ENCODE measurements around the gene VDAC1. TPM values are rescaled to one million over a fixed set of nuclear protein-coding genes. Genes with fewer than 3 reads are reported as not detected.

Gene VDAC1
- polyA plus RNA-seq, 1 donor (not counting 4 experiments of a cell fraction or from before 2014, with no cell fraction given): 300 TPM

GRCh38 chr5:133950821-133951612 lies 53.8 kb downstream of the VDAC1 start:
- Histone ChIP-seq H3K27me3 (ENCODE audit: control insufficient read depth, extremely low read depth, insufficient read depth, low read length) (no peaks in the 10 kb centered on the region), H4K20me1 (ENCODE audit: control insufficient read depth, extremely low read depth, insufficient read depth, low read length) (no peaks in the 10 kb centered on the region), H3K4me1 (ENCODE audit: control insufficient read depth, extremely low read depth, insufficient read depth, low read length) (no peaks in the 10 kb centered on the region), H3K4me2 (ENCODE audit: control insufficient read depth, extremely low read depth, insufficient read depth, low read depth, low read length) (no peak overlapping the region), H3K9me3 (ENCODE audit: control insufficient read depth, low read depth, low read length) (no peaks in the 10 kb centered on the region), H3K4me3 (ENCODE audit: control insufficient read depth in 2 of 3, extremely low read depth in 1 of 3, insufficient read depth in 2 of 3, low read depth in 1 of 3, low read length in 3 of 3) (no peak overlapping the region), H3K36me3 (ENCODE audit: control insufficient read depth in 2 of 2, extremely low read depth in 1 of 2, insufficient read depth in 2 of 2, low read length in 2 of 2) (peaks cover 0 to 3% of the 10 kb centered on the region in 2 experiments), H2AFZ (ENCODE audit: control insufficient read depth, low read length) (no peak overlapping the region), H3K79me2 (ENCODE audit: control insufficient read depth, insufficient read depth, low read length) (no peaks in the 10 kb centered on the region), H3K27ac (ENCODE audit: control insufficient read depth, insufficient read depth, low read length) (no peak overlapping the region), H3K9me1 (ENCODE audit: control insufficient read depth, extremely low read depth, insufficient read depth, low read length) (no peaks in the 10 kb centered on the region), H3K9ac (ENCODE audit: control insufficient read depth, extremely low read depth, insufficient read depth, low read length) (no peak overlapping the region)
- FAIRE-seq (no peak), DNase-seq (ENCODE audit: low read depth, low spot score) (no peak)
- no peak for TF ChIP-seq EZH2 (IDR thresholded peaks at IDR 0.05; ENCODE audit: low read length)
- TF ChIP-seq CTCF (optimal IDR thresholded peaks at IDR 0.05 in 1 of 3, IDR thresholded peaks at IDR 0.05 in 1 of 3, conservative IDR thresholded peaks at IDR 0.05 in 1 of 3; ENCODE audit: extremely low read depth in 1 of 3, insufficient read depth in 2 of 3, low read length in 3 of 3): no peak
- dilution Hi-C loops (cut with MboI; ENCODE audit: extremely low pct_ligation_motif_present, low sequenced_read_pairs): no loop called here

- H3K4me3 ChIP-seq (ENCODE audit: control insufficient read depth in 2 of 3, extremely low read depth in 1 of 3, insufficient read depth in 2 of 3, low read depth in 1 of 3, low read length in 3 of 3): no peak overlapping the region
- no peak overlapping the region for H2AFZ ChIP-seq (ENCODE audit: control insufficient read depth, low read length)
- dilution Hi-C loops (cut with MboI; ENCODE audit: extremely low pct_ligation_motif_present, low sequenced_read_pairs): no loop called here
- H3K9me3 ChIP-seq (ENCODE audit: control insufficient read depth, low read depth, low read length): no peaks in the 10 kb centered on the region
- no peaks in the 10 kb centered on the region for H3K27me3 ChIP-seq (ENCODE audit: control insufficient read depth, extremely low read depth, insufficient read depth, low read length)
- H4K20me1 ChIP-seq (ENCODE audit: control insufficient read depth, extremely low read depth, insufficient read depth, low read length): no peaks in the 10 kb centered on the region
- H3K9ac ChIP-seq (ENCODE audit: control insufficient read depth, extremely low read depth, insufficient read depth, low read length): no peak overlapping the region
- no peak overlapping the region for H3K4me2 ChIP-seq (ENCODE audit: control insufficient read depth, extremely low read depth, insufficient read depth, low read depth, low read length)
- no peak for FAIRE-seq
- no peak for TF ChIP-seq EZH2 (IDR thresholded peaks at IDR 0.05; ENCODE audit: low read length)
- no peak for TF ChIP-seq CTCF (optimal IDR thresholded peaks at IDR 0.05 in 1 of 3, IDR thresholded peaks at IDR 0.05 in 1 of 3, conservative IDR thresholded peaks at IDR 0.05 in 1 of 3; ENCODE audit: extremely low read depth in 1 of 3, insufficient read depth in 2 of 3, low read length in 3 of 3)
- H3K79me2 ChIP-seq (ENCODE audit: control insufficient read depth, insufficient read depth, low read length): no peaks in the 10 kb centered on the region
- H3K27ac ChIP-seq (ENCODE audit: control insufficient read depth, insufficient read depth, low read length): no peak overlapping the region
- no peaks in the 10 kb centered on the region for H3K36me3 ChIP-seq (ENCODE audit: control insufficient read depth in 2 of 2, extremely low read depth in 1 of 2, insufficient read depth in 2 of 2, low read length in 2 of 2)
- H3K9me1 ChIP-seq (ENCODE audit: control insufficient read depth, extremely low read depth, insufficient read depth, low read length): no peaks in the 10 kb centered on the region
- DNase-seq (ENCODE audit: low read depth, low spot score): no peak
- no peaks in the 10 kb centered on the region for H3K4me1 ChIP-seq (ENCODE audit: control insufficient read depth, extremely low read depth, insufficient read depth, low read length)
These were observed 56.1 kb downstream of the VDAC1 start for GRCh38 chr5:133948721-133949120.
